Lung microvascular endothelial cell (primary cell): ENCODE data around the gene GNPTG. TPM values are rescaled to one million over a fixed set of nuclear protein-coding genes. Genes with fewer than 3 reads are reported as not detected.

Experiments used
- DNase-seq, 2 donors: peaks; one replicate each; pipeline versions ENCODE4 v3.0.0 to v3.0.0-alpha.2; 2010; ENCODE audit warnings: low read depth in 2 of 2
- total RNA-seq: library from RNA; depleted of rRNA; stranded (reverse); fragments of >200 nt; gene quantifications from 2 replicates; pipeline ENCODE4 v1.2.1, GENCODE V29; 2014

GNPTG gene
- total RNA-seq, 1 donor from 2014 or later = 31.7 TPM

GRCh38 chr16:1371054-1371978 lies 19.6 kb downstream of the GNPTG start:
- DNase-seq = no peak

GRCh38 chr16:1372292-1372950 lies 20.7 kb downstream of the GNPTG start:
- DNase-seq = no peak

- no peak for DNase-seq
These were observed 22.9 kb downstream of the GNPTG start for GRCh38 chr16:1374418-1375297.

- no peak for DNase-seq
These were observed 23.5 kb downstream of the GNPTG start for GRCh38 chr16:1375298-1375640.

GRCh38 chr16:1375741-1376410 lies 24.1 kb downstream of the GNPTG start:
- DNase-seq = no peak

GRCh38 chr16:1377406-1378010 lies 25.8 kb downstream of the GNPTG start:
- no peak for DNase-seq

- no peak for DNase-seq
These were observed 26.5 kb downstream of the GNPTG start for GRCh38 chr16:1378087-1378803.

GRCh38 chr16:1378804-1379303 lies 27.1 kb downstream of the GNPTG start:
- DNase-seq = peak; percentile 82 to 84

GRCh38 chr16:1379304-1380076 lies 27.8 kb downstream of the GNPTG start:
- peak; percentile 67 to 76 for DNase-seq

- DNase-seq = no peak
These were observed 28.5 kb downstream of the GNPTG start for GRCh38 chr16:1380195-1380594.

GRCh38 chr16:1381612-1382406 lies 30.1 kb downstream of the GNPTG start:
- DNase-seq = no peak

GRCh38 chr16:1383556-1383955 lies 31.8 kb downstream of the GNPTG start:
- DNase-seq = no peak

GRCh38 chr16:1385232-1385631 lies 33.5 kb downstream of the GNPTG start:
- no peak for DNase-seq

GRCh38 chr16:1387331-1387730 lies 35.6 kb downstream of the GNPTG start:
- DNase-seq = no peak

GRCh38 chr16:1389762-1390161 lies 38.0 kb downstream of the GNPTG start:
- no peak for DNase-seq

GRCh38 chr16:1390239-1390779 lies 38.6 kb downstream of the GNPTG start:
- DNase-seq = no peak

GRCh38 chr16:1392826-1393225 lies 41.1 kb downstream of the GNPTG start:
- no peak for DNase-seq

GRCh38 chr16:1393613-1394176 lies 42.0 kb downstream of the GNPTG start:
- no peak for DNase-seq
